HepG2 (cell line): ENCODE measurements around the gene CISD1. TPM values are rescaled to one million over a fixed set of nuclear protein-coding genes. Genes with fewer than 3 reads are reported as not detected.

ENCODE experiments used
- ATAC-seq: fragments of 200-7000 bp; cut with Tn5 transposase; 3 replicates; pipeline ENCODE4 v1.9.1; 2020; ENCODE audit warnings: mild to moderate bottlenecking, moderate library complexity
- BruUV-seq: library from RNA; stranded (reverse); fragments of 400-500 nt; replicated peaks from 2 replicates; lab custom pipeline; 2021; lab: Mats Ljungman, UMichigan
- CTCF ChIA-PET: fragments of 300-600 bp; formaldehyde crosslinking; extraction: SDS; loops from one replicate; lab custom pipeline; 2021; ENCODE audit warnings: low total read pairs, inconsistent platforms, low intra/inter-chr PET ratio; lab: Yijun Ruan, JAX
- POLR2A ChIA-PET: fragments of 350-600 bp; sonication (Branson Sonifier 250); formaldehyde crosslinking; loops from one replicate; lab custom pipeline; 2020; ENCODE audit warnings: antibody characterized with exemption, inconsistent platforms; lab: Yijun Ruan, JAX
- DNase-seq: peaks from one replicate; pipeline ENCODE4 v3.0.0-alpha.2; 2015; ENCODE audit warnings: low spot score
- FAIRE-seq: peaks from 3 replicates; lab custom pipeline; 2011; peaks lifted over from hg19 to GRCh38; lab: Jason Lieb, UNC
- H2AFZ ChIP-seq: one replicate; pipeline ENCODE4 v1.6.1; 2011; ENCODE audit warnings: low read length, inconsistent platforms
- H3K27ac ChIP-seq: fragments of 300-600 bp; 3 replicates; pipeline ENCODE4 v1.8.0; 2011; ENCODE audit warnings: mixed run types, mild to moderate bottlenecking, mixed read lengths, low read length, inconsistent platforms; ENCODE audit not compliant: insufficient read depth; ENCODE audit errors: extremely low read length
- H3K27me3 ChIP-seq, 2 experiments: fragments of 200-600 bp in 1 of 2; 2 replicates in 1 of 2; 3 replicates in 1 of 2; pipeline versions ENCODE4 v1.6.0 to v1.8.0; 2011; ENCODE audit warnings: low read length in 2 of 2, mild to moderate bottlenecking in 2 of 2, moderate library complexity in 2 of 2, inconsistent platforms in 1 of 2; ENCODE audit not compliant: insufficient read depth in 2 of 2, control insufficient read depth in 1 of 2
- H3K36me3 ChIP-seq, 2 experiments: fragments of 200-600 bp in 1 of 2; replicated peaks in 1 of 2; 2 replicates in 1 of 2; 3 replicates in 1 of 2; pipeline versions ENCODE4 v1.5.1 to v1.8.0; 2011; ENCODE audit warnings: low read length in 2 of 2, inconsistent platforms in 1 of 2; ENCODE audit not compliant: insufficient read depth in 2 of 2, control insufficient read depth in 1 of 2
- H3K4me1 ChIP-seq: 2 replicates; pipeline ENCODE4 v1.5.1; 2012; ENCODE audit warnings: low read length, inconsistent platforms; ENCODE audit not compliant: insufficient read depth
- H3K4me2 ChIP-seq: 2 replicates; pipeline ENCODE4 v1.6.0; 2011; ENCODE audit warnings: low read depth, low read length, inconsistent platforms
- H3K4me3 ChIP-seq, 3 experiments: fragments of 200-600 bp in 1 of 3; sonication (generic), shearing (Covaris generic) in 1 of 3; replicated peaks in 1 of 3; 2 replicates each; pipeline ENCODE4 v1.5.1; 2011 to 2016; ENCODE audit warnings: low read length in 3 of 3, inconsistent platforms in 2 of 3, low read depth in 2 of 3, mild to moderate bottlenecking in 2 of 3, control low read depth in 1 of 3, mixed read lengths in 1 of 3; ENCODE audit not compliant: insufficient read depth in 1 of 3
- H3K79me2 ChIP-seq: one replicate; pipeline ENCODE4 v1.6.1; 2011; ENCODE audit warnings: low read length, inconsistent platforms; ENCODE audit not compliant: insufficient read depth
- H3K9ac ChIP-seq: 2 replicates; pipeline ENCODE4 v1.6.0; 2011; ENCODE audit warnings: mild to moderate bottlenecking, low read depth, low read length, inconsistent platforms; ENCODE audit not compliant: insufficient read depth
- H3K9me3 ChIP-seq: 2 replicates; pipeline ENCODE4 v1.5.1; 2012; ENCODE audit warnings: mild to moderate bottlenecking, low read length
- H4K20me1 ChIP-seq: 2 replicates; pipeline ENCODE4 v1.6.0; 2011; ENCODE audit warnings: inconsistent platforms, mild to moderate bottlenecking, low read length, moderate library complexity; ENCODE audit not compliant: insufficient read depth
- GMEB1 ChIP-seq: sonication (generic); formaldehyde crosslinking; IDR thresholded peaks from 2 replicates; pipeline ENCODE4 v1.5.1; 2020; ENCODE audit warnings: missing genetic modification reagents, mild to moderate bottlenecking, borderline replicate concordance
- ZNF143 ChIP-seq: sonication (generic); formaldehyde crosslinking; IDR thresholded peaks from 2 replicates; pipeline ENCODE4 v1.4.0; 2020; ENCODE audit warnings: missing genetic modification reagents
- ZNF329 ChIP-seq: sonication (generic); formaldehyde crosslinking; IDR thresholded peaks from 2 replicates; pipeline ENCODE4 v1.9.0; 2021; ENCODE audit warnings: low read depth, mild to moderate bottlenecking, missing genetic modification reagents
- ZNF549 ChIP-seq: sonication (generic); formaldehyde crosslinking; IDR thresholded peaks from 2 replicates; pipeline ENCODE4 v1.5.0; 2020; ENCODE audit warnings: missing genetic modification reagents
- in situ Hi-C: cut with HindIII; loops from 2 replicates; pipeline ENCODE4 v1.10.0; 2017; ENCODE audit warnings: low pct_unique_long_range_greater_than_20kb; ENCODE audit not compliant: extremely low pct_ligation_motif_present
- intact Hi-C: fragments of 100-400 bp; cut with micrococcal nuclease; formaldehyde crosslinking; loops from one replicate; pipeline ENCODE4 v1.10.0; 2022; ENCODE audit not compliant: unreplicated experiment
- polyA plus RNA-seq, 8 experiments: library from polyadenylated mRNA; depleted of rRNA in 3 of 8; stranded (reverse) in 7 of 8; unstranded in 1 of 8; fragments of >200 nt; fragmentation: Illumina TruSeq in 4 of 8; extraction: Trizol in 4 of 8; gene quantifications; 2 replicates each; pipeline versions ENCODE4 v1.2.1 to v1.2.3, GENCODE V29; 2011 to 2016; ENCODE audit warnings: low read depth in 4 of 8, missing spikeins in 1 of 8, mixed read lengths in 1 of 8; ENCODE audit not compliant: insufficient read depth in 1 of 8
- total RNA-seq, 5 experiments: library from RNA; depleted of rRNA; stranded (reverse); fragments of >200 nt; fragmentation: Illumina TruSeq; extraction: Trizol; gene quantifications; 2 replicates each; pipeline ENCODE4 v1.2.3, GENCODE V29; 2016; ENCODE audit warnings: low read depth in 1 of 5

CISD1 gene
- total and polyA plus RNA-seq, 2 of the 13 experiments (the other 11 are each of a cell fraction or from before 2014, with no cell fraction given), result 63.4 to 78.9 TPM

GRCh38 chr10:58275261-58275660 lies 6.3 kb downstream of the CISD1 start (continued):
- TF ChIP-seq GMEB1 (CRISPR knock-in tag), result no peak
- TF ChIP-seq ZNF143 (CRISPR knock-in tag), result no peak

GRCh38 chr10:58275908-58276307 lies 6.9 kb downstream of the CISD1 start:
- H3K9ac ChIP-seq, result no peak overlapping the region
- in situ Hi-C loops, result no loop called here
- intact Hi-C loops, result no loop called here
- H3K27me3 ChIP-seq, result no peaks in the 10 kb centered on the region
- H3K4me1 ChIP-seq, result peaks cover 32% of the 10 kb centered on the region
- H3K9me3 ChIP-seq, result no peaks in the 10 kb centered on the region
- peaks cover 0 to 26% of the 10 kb centered on the region in 2 experiments; a peak in 4 of 5 replicates for H3K36me3 ChIP-seq
- no peak for DNase-seq
- TF ChIP-seq ZNF549 (CRISPR knock-in tag) (no peak), ZNF329 (peak; percentile 29; the same call in 1 of the 2 replicates)
- no TSS peak for BruUV-seq
- ATAC-seq, result no peak
- peak overlapping the region; percentile 18 for H3K27ac ChIP-seq
- CTCF ChIA-PET, result no interaction called here
- no peak overlapping the region for H2AFZ ChIP-seq
- H3K4me3 ChIP-seq, result no peak overlapping the region
- POLR2A ChIA-PET, result no interaction called here
- H3K79me2 ChIP-seq, result peaks cover 39% of the 10 kb centered on the region
- no peak for FAIRE-seq
- no peaks in the 10 kb centered on the region for H4K20me1 ChIP-seq
- H3K4me2 ChIP-seq, result no peak overlapping the region
